NCI-H524 (cell line): ENCODE data around the gene UPF3B.
A peak's percentile ranks its signal among the peaks of the same experiment; 100 is the strongest.
"Not testable (repeated sequence)": the region's sequence is repeated elsewhere in the genome, so short reads cannot be mapped to it uniquely, and the experiment has no call there.

ENCODE experiments used
- DNase-seq, 2 experiments: peaks; one replicate each; lab custom pipeline; 2025; lab: John Stamatoyannopoulos, UW

The UPF3B gene, protein sequence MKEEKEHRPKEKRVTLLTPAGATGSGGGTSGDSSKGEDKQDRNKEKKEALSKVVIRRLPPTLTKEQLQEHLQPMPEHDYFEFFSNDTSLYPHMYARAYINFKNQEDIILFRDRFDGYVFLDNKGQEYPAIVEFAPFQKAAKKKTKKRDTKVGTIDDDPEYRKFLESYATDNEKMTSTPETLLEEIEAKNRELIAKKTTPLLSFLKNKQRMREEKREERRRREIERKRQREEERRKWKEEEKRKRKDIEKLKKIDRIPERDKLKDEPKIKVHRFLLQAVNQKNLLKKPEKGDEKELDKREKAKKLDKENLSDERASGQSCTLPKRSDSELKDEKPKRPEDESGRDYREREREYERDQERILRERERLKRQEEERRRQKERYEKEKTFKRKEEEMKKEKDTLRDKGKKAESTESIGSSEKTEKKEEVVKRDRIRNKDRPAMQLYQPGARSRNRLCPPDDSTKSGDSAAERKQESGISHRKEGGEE

GRCh38 chrX:119852382-119853353 is at the start of gene UPF3B:
TSS of gene UPF3B (minus strand) at chrX:119852963. CDS start at chrX:119852928, 35 bp downstream.
- DNase-seq: peak; percentile 99 to 100

DNA sequence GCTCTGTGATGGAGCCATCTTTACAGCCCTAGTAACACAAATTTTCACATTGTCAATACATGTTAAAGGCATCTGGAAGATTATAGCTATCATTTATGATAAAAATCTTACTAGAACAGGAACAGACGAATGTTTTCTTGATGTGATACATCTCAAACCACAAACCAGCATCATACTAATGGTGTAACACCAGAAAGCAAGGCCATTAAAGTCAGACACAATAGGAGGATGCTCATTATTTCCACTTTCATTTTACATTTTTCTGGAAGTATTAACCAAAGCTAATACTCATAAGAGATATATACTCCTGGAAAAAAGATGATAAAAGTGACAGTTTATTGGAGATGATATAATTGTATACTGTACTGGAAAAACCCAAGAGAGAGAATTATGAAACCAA is 48.2 kb upstream of the UPF3B start:
- no peak for DNase-seq

- no peak for DNase-seq
Observed at GRCh38 chrX:119899125-119899524, 46.4 kb upstream of the UPF3B start.

- peak; percentile 27 to 66 for DNase-seq
Observed at GRCh38 chrX:119895843-119896326, 43.1 kb upstream of the UPF3B start, which contains the start of gene AKAP14. TSS of gene AKAP14 (plus strand) at chrX:119895893. CDS start at chrX:119903224, 7,331 bp downstream.

DNA sequence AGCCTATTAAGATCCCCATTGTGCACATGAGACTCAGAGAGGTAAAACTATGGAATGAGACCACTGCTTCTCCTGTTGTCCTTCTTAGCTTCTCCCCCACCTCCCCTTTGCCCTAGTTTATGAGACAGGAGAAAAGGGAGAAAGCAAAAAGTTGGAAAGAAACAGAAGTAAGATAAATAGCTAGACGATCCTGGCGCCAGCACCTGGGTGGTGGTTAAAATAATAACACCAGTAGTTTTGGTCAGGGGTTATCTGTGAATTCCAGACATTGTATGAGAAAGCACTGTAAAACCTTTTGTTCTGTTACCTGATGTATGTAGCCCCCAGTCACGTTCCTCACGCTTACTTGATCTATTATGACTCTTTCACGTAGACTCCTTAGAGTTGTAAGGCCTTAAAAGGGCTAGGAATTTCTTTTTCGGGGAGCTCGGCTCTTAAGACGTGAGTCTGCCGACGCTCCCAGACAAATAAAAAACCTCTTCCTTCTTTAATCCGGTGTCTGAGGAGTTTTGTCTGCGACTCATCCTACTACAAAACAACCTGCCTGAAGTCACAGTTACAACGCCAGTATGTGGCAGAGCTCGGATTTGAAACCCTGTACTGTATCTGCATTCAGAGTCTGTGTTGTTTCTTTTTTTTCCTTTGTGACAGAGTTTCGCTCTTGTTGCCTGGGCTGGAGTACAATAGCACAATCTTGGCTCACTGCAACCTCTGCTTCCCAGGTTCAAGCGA is 39.4 kb upstream of the UPF3B start:
- not testable (repeated sequence) for DNase-seq

GRCh38 chrX:119890626-119891025 is 37.9 kb upstream of the UPF3B start:
- not testable (repeated sequence) for DNase-seq

DNA sequence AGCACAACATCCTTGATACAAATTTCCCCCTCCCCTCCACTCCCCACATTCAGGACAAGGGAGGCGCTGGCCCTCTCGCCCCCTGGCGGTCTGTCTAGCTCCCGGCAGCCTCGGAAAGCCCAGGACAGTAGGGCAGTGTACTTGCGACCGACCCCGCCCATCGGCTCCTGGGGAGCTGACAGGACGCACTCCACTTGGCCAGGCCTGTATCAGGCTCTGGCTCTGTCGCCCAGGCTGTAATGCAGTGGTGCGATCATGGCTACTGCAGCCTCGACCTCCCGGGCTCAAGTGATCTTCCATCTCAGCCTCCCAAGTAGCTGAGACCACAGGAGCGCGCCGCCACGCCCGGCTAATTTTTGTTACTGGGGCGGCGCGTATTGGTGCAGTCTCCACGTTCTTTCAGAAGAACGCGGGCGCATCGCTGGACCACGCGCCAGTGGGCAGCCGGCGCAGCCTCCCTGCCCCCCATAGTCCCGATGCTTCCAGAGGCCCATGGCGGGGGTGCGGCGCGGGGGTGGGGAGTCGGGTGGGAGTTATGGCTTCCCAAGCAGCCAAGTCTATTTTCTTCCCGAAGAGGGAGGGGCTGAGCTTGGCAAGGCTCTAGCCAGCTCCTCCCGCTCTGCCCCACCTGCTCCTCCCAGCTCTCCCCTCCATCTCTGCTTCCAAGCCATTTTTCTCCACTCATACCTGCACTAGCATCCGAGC is 35.1 kb upstream of the UPF3B start:
- peak; percentile 77 to 88 for DNase-seq

DNA sequence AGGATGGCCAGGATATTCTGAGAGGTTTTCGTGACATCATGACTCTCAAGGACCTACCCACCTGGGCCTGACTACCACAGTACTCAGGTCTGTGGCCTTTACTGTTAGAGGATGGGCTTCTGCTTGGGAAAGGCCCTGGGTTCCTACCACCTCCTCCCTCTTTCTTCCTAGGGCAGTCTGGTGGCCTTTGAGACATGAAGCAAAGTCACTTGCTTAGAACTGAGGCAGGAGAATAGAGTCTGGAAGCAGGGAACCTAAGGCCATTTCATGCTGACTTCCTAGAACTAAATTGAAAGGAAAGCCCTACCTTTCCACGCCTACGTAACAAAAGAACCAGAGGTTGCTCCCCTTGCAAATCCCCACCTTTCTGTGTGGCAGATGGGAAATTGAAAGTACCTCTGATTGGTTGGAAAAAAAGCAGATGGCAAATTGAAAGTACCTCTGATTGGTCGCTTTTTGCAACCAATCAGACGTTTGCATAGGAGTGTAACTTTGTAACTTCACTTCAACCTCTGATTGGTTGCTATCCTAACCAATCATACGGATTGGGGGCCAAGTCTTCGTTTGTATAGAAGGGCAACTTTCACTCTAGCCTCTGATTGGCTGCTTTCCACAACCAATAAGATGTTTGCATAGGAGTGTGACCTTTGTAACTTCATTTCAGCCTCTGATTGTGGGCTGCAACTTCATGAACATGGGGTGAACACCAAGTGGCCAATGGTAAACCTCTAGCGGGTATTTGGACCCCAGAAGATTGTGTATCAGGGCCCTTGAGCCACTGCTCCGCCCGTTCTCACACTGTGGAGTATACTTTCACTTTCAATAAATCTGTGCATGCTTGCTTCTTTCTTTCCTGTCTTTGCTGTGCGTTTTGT is 33.0 kb upstream of the UPF3B start:
- peak in 1 of 2 experiments; percentile 40 for DNase-seq

DNA sequence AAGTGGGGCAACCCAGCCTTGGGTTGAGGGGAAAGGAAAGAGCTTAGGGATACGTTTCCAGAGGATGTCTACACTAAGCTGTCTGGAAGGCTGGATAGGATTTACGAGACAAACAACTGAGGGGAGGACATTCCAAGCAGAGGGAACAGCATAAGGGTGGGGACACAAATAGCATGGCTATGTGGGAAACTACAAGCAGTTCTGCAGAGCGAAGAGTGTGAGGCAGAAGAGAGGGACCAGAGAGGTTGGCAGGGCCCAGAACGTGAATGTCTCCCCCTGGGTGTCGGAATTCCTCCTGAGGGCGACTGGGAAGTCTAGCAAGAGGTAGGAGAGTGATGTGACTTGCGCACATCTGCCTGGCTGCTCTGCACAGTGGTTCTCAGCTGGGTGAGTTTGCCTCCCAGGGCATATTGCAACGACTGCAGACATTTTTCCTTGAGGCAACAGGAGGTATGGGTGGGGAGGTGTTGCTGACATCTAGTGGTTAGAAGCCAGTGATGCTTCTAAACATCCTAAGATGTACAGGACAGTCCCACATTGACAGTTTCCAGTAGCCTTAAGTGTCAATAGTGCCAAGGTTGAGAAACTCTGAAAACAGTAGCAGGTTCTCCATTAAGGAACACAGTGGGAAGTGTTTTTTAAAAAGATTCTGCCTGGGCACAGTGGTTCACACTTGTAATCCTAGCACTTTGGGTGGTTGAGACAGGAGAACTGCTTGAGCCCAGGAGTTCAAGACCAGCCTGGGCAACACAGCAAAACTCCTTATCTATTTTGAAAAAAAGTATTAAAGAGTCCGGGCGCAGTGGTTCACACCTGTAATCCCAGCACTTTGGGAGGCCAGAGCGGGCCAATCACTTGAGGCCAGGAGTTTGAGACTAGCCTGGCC is 28.0 kb upstream of the UPF3B start:
- peak; percentile 17 to 69 for DNase-seq

- DNase-seq: no peak
Observed at GRCh38 chrX:119880076-119880475, 27.3 kb upstream of the UPF3B start.

DNA sequence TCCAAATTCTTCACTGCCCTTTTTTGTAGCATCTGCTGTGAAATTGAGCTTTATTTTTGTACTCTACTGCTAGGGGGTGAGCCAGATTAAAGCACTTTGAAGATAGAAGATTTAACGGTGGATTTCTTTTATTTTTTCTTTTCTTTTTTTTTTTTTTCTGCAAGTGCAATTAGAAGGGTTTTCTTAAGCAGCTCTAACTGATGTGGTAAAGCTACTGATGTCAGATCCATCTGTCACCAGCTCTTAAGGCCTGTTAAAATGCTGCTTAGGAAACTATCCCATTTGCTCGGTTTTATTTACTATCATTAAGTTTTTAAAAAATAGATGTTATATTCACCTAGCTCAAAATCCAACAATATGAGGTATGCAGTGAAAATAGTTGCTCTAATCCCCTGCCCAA is 26.0 kb upstream of the UPF3B start:
- DNase-seq: peak in 1 of 2 experiments; percentile 40

GRCh38 chrX:119871599-119872395 is 19.0 kb upstream of the UPF3B start, which contains the start of the genes NDUFA1 and RNF113A:
TSS of gene NDUFA1 (plus strand) at chrX:119871832. CDS start at chrX:119871912, 80 bp downstream.
TSS of gene RNF113A (minus strand) at chrX:119871733. CDS start at chrX:119871613, 120 bp downstream.
- peak; percentile 90 to 92 for DNase-seq

DNA sequence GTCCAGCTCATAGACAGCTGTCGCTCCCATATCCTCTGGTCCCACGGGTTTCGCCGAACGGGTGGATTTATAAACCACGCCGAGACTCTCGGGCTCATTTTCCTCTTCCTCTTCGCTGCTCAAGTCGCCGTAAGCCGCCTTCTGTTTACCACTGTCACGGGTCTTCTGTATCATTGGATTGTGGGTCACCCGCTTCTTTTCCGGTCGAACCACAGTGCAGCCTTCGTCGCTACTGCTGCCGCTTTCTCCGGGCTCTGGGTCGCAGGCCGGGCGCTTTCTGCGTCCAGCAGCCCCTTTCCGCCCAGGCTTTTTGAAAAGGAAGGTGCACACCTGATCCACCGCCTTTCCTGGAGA is 18.5 kb upstream of the UPF3B start:
- DNase-seq: peak; percentile 49 to 58

DNA sequence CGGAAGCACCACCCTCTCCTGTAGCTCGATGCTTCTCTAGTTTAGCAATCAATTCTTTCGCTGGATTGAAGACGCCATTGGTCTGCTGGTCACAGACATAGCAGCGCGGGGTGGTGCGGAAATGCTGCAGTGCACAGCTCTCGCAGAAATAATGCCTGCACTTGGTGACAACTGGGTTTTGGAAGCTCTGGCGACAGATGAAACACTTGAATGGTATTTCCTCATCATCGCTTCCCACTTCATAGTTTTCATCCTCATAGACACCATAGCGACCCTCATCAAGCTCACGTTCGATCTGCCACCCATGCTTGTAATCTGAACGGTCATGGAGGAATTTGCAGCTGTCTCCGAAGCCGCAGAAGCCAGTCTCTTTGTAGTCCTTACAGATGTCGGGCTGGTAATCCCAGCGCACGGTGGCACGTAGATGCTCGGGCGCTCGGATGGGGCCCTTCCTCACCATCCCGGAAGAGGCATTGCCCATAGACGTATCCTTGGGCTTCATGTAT is 17.9 kb upstream of the UPF3B start:
- peak; percentile 29 to 66 for DNase-seq

DNA sequence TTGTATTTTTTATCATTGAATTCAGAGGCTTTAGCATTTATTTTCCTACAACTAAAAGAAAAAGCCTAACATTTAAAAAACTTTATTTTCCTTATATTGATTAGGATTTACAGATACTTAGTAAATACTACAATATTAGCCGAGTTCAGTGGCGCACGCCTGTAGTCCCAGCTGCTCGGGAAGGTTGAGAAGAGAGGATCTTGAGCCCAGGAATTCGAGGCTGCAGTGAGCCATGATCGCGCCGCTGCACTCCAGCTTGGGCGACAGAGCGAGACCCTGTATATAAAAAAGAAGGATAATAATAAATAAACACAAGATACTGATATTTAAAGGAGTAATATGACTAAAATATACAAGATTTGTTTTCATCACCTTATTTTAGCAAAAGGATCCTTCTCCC is 681 bp upstream of the UPF3B start:
- no peak for DNase-seq

DNA sequence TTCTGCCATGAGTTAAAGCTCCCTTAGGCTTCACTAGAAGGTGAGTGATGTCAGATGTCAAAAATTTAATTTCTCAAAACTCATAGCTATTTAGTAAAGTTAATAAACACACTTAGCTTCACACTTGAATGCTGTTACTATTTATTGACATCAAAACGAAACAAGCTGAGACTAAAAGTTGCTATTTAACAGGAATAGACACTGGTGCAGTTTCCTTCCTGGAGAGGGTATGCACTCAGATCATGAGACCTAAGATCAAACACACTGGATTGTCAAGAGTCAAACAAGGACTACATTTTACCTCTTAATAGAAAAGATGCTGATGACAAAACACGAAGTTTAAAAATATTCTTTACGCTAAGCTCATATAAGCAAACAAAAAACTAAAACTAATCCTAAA is 18.9 kb downstream of the UPF3B start:
- no peak for DNase-seq

DNA sequence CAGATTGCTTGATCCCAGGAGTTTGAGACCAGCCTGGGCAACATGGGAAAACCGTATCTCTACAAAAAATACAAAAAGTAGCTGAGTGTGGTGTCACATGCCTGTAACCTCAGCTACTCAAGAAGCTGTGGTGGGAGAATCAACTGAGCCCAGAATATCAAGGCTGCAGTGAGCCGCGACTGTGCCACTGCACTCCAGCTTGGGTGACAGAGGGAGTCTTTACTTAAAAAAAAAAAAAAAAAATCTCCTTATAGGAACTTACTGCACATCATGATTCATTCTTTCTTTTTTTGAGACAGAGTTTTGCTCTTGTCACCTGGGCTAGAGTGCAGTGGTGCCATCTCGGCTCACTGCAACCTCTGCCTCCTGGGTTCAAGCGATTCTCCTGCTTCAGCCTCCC is 24.3 kb downstream of the UPF3B start:
- no peak for DNase-seq
